OCI-LY3 (cell line): ENCODE results near the gene LRRC10.

Source experiments
- CTCF ChIP-seq: fragments of 200-600, 300-600 bp; sonication (generic); IDR thresholded peaks from 2 replicates; pipeline ENCODE4 v1.5.1; 2014; ENCODE audit warnings: antibody characterized with exemption, low read length, low read depth
- EZH2phosphoT487 ChIP-seq: fragments of 200-600 bp; shearing (Covaris generic); IDR thresholded peaks from 2 replicates; pipeline ENCODE4 v1.6.1; 2018; ENCODE audit warnings: antibody characterized with exemption, mixed run types, low read depth

- TF ChIP-seq EZH2phosphoT487 = no peak
- TF ChIP-seq CTCF = no peak
These were observed 32.4 kb downstream of the LRRC10 start for GRCh38 chr12:69578283-69578682.
